ENCODE measurements around the gene AZIN2.
"Not testable (repeated sequence)": the region's sequence is repeated elsewhere in the genome, so short reads cannot be mapped to it uniquely, and the experiment has no call there.

AZIN2 gene

DNA sequence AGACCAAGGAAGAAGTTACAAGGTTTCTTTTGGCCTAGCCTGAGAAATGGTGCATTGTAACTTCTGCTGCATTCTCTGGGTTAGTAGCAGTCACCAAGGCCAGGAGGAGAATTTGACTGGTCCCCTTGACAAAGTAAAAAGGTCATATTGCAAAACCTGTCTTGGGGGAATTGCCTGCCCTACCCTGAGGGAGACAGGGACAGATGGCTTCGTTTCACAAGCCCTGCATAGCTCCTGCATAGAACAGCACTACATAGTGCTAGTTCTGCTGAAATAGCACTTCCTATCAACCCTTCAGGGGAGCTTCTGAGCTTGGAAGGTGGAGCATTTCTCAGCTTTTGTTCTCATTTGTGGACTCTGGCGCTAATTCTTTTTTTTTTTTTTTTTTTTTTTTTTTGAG is 23.9 kb upstream of the AZIN2 start:
- DNase-seq (ENCODE audit: low read depth in 2 of 2), result no peak

DNA sequence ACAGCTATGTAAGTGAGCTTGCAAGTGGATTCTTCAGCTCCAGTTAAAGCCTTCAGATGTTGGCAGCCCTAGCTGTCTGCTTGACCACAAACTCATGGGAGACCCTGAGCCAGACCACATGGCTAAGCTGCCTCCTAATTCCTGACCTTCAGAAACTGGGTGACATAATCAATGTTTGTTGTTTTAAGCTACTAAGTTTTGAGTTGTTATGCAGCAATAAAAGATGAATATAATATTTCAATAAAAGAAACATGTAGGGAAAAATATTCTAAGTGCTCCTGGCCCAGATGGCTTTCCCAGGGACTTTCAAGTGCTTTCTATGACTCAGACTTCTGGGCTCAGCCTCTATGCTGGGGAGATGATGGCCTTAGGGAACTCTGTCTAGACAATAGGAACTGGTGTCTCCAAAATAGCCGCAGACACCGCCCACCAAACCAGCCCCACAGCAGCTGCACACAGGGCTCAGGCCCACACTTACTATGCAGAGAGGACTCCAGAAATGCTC is 20.3 kb upstream of the AZIN2 start:
- DNase-seq (ENCODE audit: low read depth in 2 of 2), result no peak

- DNase-seq (ENCODE audit: low read depth in 2 of 2), result no peak
Observed at GRCh38 chr1:33061834-33062233, 19.1 kb upstream of the AZIN2 start.

DNA sequence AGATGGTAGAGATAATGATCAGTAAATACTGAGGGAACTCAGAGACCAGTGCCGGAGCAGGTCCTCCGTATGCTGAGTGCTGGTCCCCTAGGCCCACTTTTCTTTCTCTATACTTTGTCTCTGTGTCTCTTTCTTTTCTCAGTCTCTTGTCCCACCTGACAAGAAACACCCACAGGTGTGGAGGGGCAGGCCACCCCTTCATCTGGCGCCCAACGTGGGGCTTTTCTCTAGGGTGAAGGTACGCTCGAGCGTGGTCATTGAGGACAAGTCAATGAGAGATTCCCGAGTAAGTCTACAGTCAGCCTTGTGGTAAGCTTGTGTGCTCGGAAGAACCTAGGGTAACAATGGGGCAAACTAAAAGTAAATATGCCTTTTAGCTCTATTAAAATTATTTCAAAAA is 16.7 kb upstream of the AZIN2 start:
- DNase-seq (ENCODE audit: low read depth in 2 of 2), result not testable (repeated sequence)

DNA sequence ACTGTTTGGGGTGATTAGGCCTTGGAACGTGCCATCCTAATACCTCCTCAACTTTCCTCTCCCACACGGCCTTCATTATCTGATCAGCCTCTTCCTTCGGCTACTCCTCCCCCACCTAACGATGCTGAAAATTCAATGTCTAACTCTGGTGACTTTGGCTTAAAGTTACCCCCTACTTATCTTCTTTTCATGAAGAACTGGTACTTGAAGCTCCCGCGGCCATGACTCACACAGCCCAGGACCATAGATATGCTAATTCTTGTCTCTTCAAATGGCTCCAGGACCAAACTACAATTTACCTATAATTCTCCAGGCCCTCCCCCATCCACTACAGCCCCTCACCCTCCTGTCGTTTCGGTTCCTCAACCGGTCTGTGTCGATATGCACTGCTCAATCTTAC is 15.7 kb upstream of the AZIN2 start:
- DNase-seq (ENCODE audit: low read depth in 2 of 2), result no peak

GRCh38 chr1:33066477-33066876 is 14.5 kb upstream of the AZIN2 start:
- DNase-seq (ENCODE audit: low read depth in 2 of 2), result not testable (repeated sequence)

DNA sequence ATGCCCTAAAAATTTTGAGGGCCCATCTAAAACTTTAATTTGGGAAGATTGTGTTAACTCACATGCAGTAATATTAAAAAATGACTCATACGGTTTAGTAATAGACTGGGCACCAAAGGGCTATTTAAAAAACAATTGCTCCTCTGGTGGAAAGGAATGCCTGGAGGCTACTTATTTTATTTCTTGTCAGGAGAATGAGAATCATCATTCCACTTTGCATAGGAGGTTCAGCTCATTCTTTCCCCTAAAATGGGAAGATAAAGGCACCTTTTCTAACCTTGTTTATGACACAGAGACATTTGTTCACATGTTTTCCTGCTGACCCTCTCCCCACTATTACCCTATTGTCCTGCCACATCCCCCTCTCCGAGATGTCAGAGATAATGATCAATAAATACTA is 12.8 kb upstream of the AZIN2 start:
- not testable (repeated sequence) for DNase-seq (ENCODE audit: low read depth in 2 of 2)

- DNase-seq (ENCODE audit: low read depth in 2 of 2), result no peak
Observed at GRCh38 chr1:33070628-33071027, 10.3 kb upstream of the AZIN2 start.

DNA sequence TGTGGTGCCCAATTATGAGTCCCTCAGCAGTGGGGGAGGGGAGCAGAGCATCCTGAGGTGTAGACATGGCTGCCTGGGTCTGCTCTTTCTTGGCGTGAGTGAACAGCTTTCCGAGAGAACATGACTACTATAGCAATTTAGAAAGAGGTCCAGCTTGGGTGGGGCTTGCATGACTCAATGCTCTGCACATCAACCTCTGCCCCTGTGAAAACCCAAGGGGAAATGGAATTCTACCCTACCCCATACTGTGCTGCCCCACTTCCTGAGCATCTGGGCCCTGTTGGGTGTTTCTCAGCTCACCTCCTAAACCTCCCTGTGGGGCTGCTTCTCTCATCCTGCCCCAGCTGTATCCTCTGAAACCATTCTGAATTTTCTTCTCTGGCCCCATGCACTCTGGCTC is 8.2 kb upstream of the AZIN2 start:
- DNase-seq (ENCODE audit: low read depth in 2 of 2), result no peak

- DNase-seq (ENCODE audit: low read depth in 2 of 2), result no peak
Observed at GRCh38 chr1:33074193-33074945, 6.6 kb upstream of the AZIN2 start.

DNA sequence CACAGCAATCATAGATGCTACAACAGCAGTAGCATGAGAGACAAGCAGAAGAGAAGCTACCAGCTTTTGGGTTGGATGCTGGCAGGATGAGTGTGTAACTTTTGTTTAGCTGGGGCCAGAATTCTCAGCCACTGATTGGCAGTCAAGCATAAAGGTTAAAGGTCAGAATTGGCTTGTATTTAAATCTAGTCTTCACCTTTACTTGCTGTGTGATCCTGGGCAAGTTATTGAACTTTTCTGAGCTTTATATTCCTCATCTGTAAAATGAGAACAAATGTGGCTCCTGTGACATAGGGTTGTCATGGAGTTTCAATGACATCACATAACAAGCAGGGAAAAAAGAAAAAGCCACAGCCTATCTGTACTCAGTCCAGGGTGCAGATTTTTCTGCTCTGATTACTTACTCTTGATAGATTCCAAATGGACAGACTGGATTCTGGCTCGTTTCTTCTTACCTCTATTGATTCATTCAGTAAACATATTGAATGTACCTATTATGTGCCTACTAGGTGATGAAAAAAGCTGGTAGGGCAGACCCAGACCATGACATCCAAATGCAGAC is 2.8 kb upstream of the AZIN2 start:
- no peak for DNase-seq (ENCODE audit: low read depth in 2 of 2)

GRCh38 chr1:33080373-33080772 is 580 bp upstream of the AZIN2 start:
- no peak for DNase-seq (ENCODE audit: low read depth in 2 of 2)

DNA sequence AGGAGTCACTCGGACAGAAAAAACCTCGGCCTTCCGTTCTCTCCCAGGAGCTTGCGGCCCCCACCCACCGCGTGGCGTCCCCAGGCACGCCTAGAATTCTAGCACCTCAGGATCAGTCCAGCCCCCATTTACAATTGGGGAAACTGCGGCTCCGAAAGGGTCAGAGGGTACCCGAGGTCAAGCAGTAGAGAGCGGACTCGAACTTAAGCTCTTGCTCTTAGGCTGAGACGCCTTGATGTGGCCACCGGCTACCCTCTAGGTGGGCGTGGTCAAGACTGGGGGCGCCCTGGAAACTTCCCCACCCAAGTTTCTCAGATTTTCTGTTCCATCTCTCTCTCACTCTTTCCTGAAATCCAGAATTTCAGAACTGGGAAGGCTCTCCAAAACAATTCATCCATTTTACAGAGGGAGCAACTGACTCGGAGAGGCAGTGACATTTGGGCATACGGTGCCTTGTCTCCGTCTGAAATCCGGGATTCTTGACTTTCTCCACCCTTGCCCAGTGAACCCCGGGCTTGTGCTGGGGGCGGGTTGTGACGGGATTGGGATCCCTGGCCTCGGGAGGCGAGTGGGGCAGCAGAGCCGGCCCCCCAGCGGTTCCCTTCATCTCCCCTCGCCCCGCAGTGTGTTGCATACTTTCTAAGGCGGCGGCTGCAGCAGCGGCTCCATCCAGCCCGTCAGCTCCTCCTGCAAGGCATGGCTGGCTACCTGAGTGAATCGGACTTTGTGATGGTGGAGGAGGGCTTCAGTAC is 777 bp downstream of the AZIN2 start:
- DNase-seq (ENCODE audit: low read depth in 2 of 2), result no peak

GRCh38 chr1:33082575-33083108 is 1.7 kb downstream of the AZIN2 start:
- no peak for DNase-seq (ENCODE audit: low read depth in 2 of 2)

- DNase-seq (ENCODE audit: low read depth in 2 of 2), result no peak
Observed at GRCh38 chr1:33085332-33085731, 4.4 kb downstream of the AZIN2 start.

GRCh38 chr1:33086384-33086850 is 5.5 kb downstream of the AZIN2 start:
- peak in 1 of 2 experiments; percentile 26 for DNase-seq (ENCODE audit: low read depth in 2 of 2)

DNA sequence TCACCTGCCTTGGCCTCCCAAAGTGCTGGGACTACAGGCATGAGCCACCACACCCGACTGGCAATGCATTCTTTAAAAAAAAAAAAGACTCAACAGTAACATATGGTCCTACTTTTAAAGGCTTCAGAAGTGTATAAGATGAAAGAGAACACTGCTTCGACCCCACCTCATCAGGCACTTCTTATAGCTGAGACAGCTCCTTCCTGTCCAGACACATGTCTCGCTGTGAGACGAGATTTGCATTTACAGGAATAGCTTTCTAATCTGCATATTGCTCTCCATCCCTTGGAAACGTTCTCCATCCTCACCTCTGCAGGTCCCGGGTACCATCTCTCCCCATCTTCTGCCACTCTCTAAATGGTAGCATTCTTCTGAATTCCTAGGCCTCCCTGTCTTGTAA is 6.7 kb downstream of the AZIN2 start:
- DNase-seq (ENCODE audit: low read depth in 2 of 2), result no peak

DNA sequence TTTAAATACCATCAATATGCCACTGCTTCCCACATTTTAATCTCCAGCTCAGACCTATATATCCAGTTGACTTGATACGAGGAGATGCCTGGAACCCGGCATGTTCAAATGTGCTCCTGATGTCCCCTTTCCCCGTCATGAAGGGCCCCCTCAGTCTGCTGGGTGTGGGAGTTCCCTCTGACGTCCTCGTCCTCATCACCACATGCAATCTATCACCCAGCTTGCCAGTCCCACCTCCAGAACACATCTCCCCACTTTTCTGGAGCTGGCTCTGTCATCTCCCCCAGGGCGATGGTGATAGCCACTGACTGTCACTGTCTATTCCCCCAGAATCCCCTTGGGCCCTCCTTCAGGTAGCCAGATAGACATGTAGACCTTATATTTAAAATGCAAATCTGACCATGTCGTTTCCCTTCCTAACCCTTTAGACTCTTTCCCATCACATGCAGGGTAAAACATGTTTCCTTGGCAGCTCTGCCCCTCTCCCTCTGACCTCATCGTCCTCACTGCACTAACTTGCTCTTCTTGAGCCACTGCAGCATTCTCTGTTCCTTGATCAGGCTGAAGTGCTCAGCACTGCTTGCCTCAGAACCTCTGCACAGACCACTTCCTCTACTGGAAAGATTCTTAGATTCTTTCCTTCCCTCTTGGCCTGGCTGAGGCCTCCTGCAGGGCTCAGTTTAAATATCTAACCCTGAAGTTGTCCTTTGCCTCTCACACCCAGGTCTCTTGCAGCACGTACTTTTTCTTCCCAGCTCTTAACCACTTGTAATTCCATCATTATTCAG is 7.4 kb downstream of the AZIN2 start:
- DNase-seq (ENCODE audit: low read depth in 2 of 2), result no peak

- DNase-seq (ENCODE audit: low read depth in 2 of 2), result no peak
Observed at GRCh38 chr1:33089457-33089856, 8.5 kb downstream of the AZIN2 start.

GRCh38 chr1:33092438-33092837 is 11.5 kb downstream of the AZIN2 start:
- DNase-seq (ENCODE audit: low read depth in 2 of 2), result no peak

GRCh38 chr1:33093004-33093403 is 12.1 kb downstream of the AZIN2 start:
- no peak for DNase-seq (ENCODE audit: low read depth in 2 of 2)

GRCh38 chr1:33094486-33094885 is 13.5 kb downstream of the AZIN2 start:
- DNase-seq (ENCODE audit: low read depth in 2 of 2), result no peak

Data from stimulated activated CD4-positive, alpha-beta T cell treated with anti-CD3 and anti-CD28 coated beads, Interleukin-12 subunit alpha, Interleukin-12 subunit beta, amount 100 ng/mL, for 24 hours (primary cell).